H1 (cell line): ENCODE measurements around the gene NFATC1. TPM values are rescaled to one million over a fixed set of nuclear protein-coding genes. Genes with fewer than 3 reads are reported as not detected.
A peak's percentile ranks its signal among the peaks of the same experiment; 100 is the strongest.

Source experiments
- CTCF ChIA-PET: fragments of 300-600 bp; sonication (Branson Sonifier 250); formaldehyde crosslinking; loops from one replicate; lab custom pipeline; 2021; ENCODE audit not compliant: partially characterized antibody; lab: Charles Lee
- POLR2A ChIA-PET: fragments of 300-600 bp; sonication (Branson Sonifier 250); formaldehyde crosslinking; loops from one replicate; lab custom pipeline; 2021; ENCODE audit warnings: inconsistent platforms; ENCODE audit not compliant: partially characterized antibody; lab: Charles Lee
- DNase-seq, 2 experiments: peaks; one replicate each; pipeline versions ENCODE4 v3.0.0 to v3.0.0-alpha.2; 2010 to 2022; ENCODE audit warnings: low spot score in 2 of 2, low read depth in 1 of 2, mixed read lengths in 1 of 2
- FAIRE-seq: peaks from 2 replicates; lab custom pipeline; 2011; peaks lifted over from hg19 to GRCh38; lab: Jason Lieb, UNC
- H2AFZ ChIP-seq: 2 replicates; pipeline ENCODE4 v1.8.1; 2012; ENCODE audit warnings: low read length, inconsistent platforms
- H2AK5ac ChIP-seq: 2 replicates; pipeline ENCODE4 v1.6.1; 2013; ENCODE audit warnings: low read depth, low read length
- H2BK120ac ChIP-seq: replicated peaks from 2 replicates; pipeline ENCODE3; 2013; ENCODE audit warnings: low read depth, low read length, inconsistent platforms
- H2BK12ac ChIP-seq: 2 replicates; pipeline ENCODE4 v1.6.1; 2013; ENCODE audit warnings: low read depth, low read length
- H2BK15ac ChIP-seq: 2 replicates; pipeline ENCODE4 v1.6.1; 2013; ENCODE audit warnings: low read length
- H2BK20ac ChIP-seq: 2 replicates; pipeline ENCODE4 v1.6.1; 2013; ENCODE audit warnings: low read length
- H2BK5ac ChIP-seq: 2 replicates; pipeline ENCODE4 v1.6.1; 2013; ENCODE audit warnings: low read depth, low read length
- H3K14ac ChIP-seq: 2 replicates; pipeline ENCODE4 v1.6.1; 2013; ENCODE audit warnings: inconsistent platforms; ENCODE audit not compliant: insufficient read length
- H3K18ac ChIP-seq: 2 replicates; pipeline ENCODE4 v1.6.1; 2013; ENCODE audit warnings: low read length; ENCODE audit errors: extremely low read depth
- H3K23ac ChIP-seq: 2 replicates; pipeline ENCODE4 v1.6.1; 2013; ENCODE audit warnings: inconsistent platforms; ENCODE audit not compliant: insufficient read length
- H3K23me2 ChIP-seq: 2 replicates; pipeline ENCODE4 v1.6.1; 2013; ENCODE audit warnings: low read depth, low read length
- H3K27ac ChIP-seq: 2 replicates; pipeline ENCODE4 v1.6.1; 2011; ENCODE audit warnings: low read depth, low read length, inconsistent platforms
- H3K27me3 ChIP-seq, 4 experiments: replicated peaks in 1 of 4; 1 replicate in 1 of 4; 2 replicates in 3 of 4; pipeline versions ENCODE4 v1.6.1 to v1.8.1; 2011 to 2013; ENCODE audit warnings: low read length in 3 of 4, mild to moderate bottlenecking in 3 of 4, inconsistent platforms in 2 of 4, mixed read lengths in 2 of 4, moderate library complexity in 1 of 4; ENCODE audit not compliant: control insufficient read depth in 3 of 4, insufficient read depth in 3 of 4; ENCODE audit errors: extremely low read depth in 1 of 4
- H3K36me3 ChIP-seq, 4 experiments: 2 replicates each; pipeline versions ENCODE4 v1.6.1 to v1.8.1; 2011 to 2013; ENCODE audit warnings: mild to moderate bottlenecking in 4 of 4, low read length in 3 of 4, moderate library complexity in 2 of 4, control low read depth in 1 of 4, inconsistent platforms in 1 of 4; ENCODE audit not compliant: insufficient read depth in 4 of 4, control insufficient read depth in 2 of 4
- H3K4ac ChIP-seq: replicated peaks from 2 replicates; pipeline ENCODE3; 2013; ENCODE audit warnings: low read length, low read depth, mixed read lengths, inconsistent platforms; ENCODE audit not compliant: insufficient read length
- H3K4me1 ChIP-seq, 4 experiments: replicated peaks in 1 of 4; 1 replicate in 1 of 4; 2 replicates in 3 of 4; pipeline versions ENCODE4 v1.6.1 to v1.8.1; 2011 to 2013; ENCODE audit warnings: low read length in 3 of 4, inconsistent platforms in 2 of 4, mixed read lengths in 1 of 4; ENCODE audit not compliant: insufficient read depth in 4 of 4, control insufficient read depth in 3 of 4
- H3K4me2 ChIP-seq, 2 experiments: 2 replicates each; pipeline versions ENCODE4 v1.6.1 to v1.8.1; 2011 to 2013; ENCODE audit warnings: low read depth in 2 of 2, low read length in 2 of 2, control low read depth in 1 of 2, inconsistent platforms in 1 of 2, mild to moderate bottlenecking in 1 of 2; ENCODE audit not compliant: insufficient read depth in 1 of 2
- H3K4me3 ChIP-seq, 4 experiments: fragments of 200-600, 300-600 bp in 1 of 4; sonication (generic), shearing (Covaris generic), sonication (Bioruptor Twin) in 1 of 4; 2 replicates each; pipeline versions ENCODE4 v1.5.1 to v1.8.1; 2011 to 2016; ENCODE audit warnings: low read length in 4 of 4, low read depth in 3 of 4, control low read depth in 2 of 4, inconsistent platforms in 2 of 4, mild to moderate bottlenecking in 2 of 4, mixed read lengths in 1 of 4, moderate library complexity in 1 of 4; ENCODE audit not compliant: insufficient read depth in 2 of 4; ENCODE audit errors: extremely low read depth in 1 of 4
- H3K56ac ChIP-seq: replicated peaks from 2 replicates; pipeline ENCODE3; 2013; ENCODE audit warnings: low read depth, mild to moderate bottlenecking, mixed read lengths, low read length, inconsistent platforms; ENCODE audit not compliant: insufficient read length
- H3K79me1 ChIP-seq: 2 replicates; pipeline ENCODE4 v1.6.1; 2013; ENCODE audit warnings: low read depth, low read length, control low read depth
- H3K79me2 ChIP-seq, 2 experiments: 2 replicates each; pipeline versions ENCODE4 v1.6.1 to v1.8.1; 2012 to 2013; ENCODE audit warnings: low read length in 2 of 2, mild to moderate bottlenecking in 2 of 2, inconsistent platforms in 1 of 2; ENCODE audit not compliant: insufficient read depth in 2 of 2, control insufficient read depth in 1 of 2
- H3K9ac ChIP-seq, 4 experiments: replicated peaks in 1 of 4; 1 replicate in 1 of 4; 2 replicates in 3 of 4; pipeline versions ENCODE4 v1.6.1 to v1.8.1; 2011 to 2013; ENCODE audit warnings: low read depth in 3 of 4, low read length in 3 of 4, control low read depth in 2 of 4, mild to moderate bottlenecking in 2 of 4, moderate library complexity in 2 of 4, inconsistent platforms in 1 of 4; ENCODE audit errors: extremely low read depth in 1 of 4
- H3K9me3 ChIP-seq, 2 experiments: 2 replicates each; pipeline versions ENCODE4 v1.6.1 to v1.8.1; 2012 to 2013; ENCODE audit warnings: mild to moderate bottlenecking in 2 of 2, moderate library complexity in 2 of 2, control low read depth in 1 of 2, inconsistent platforms in 1 of 2, low read depth in 1 of 2, low read length in 1 of 2, mixed read lengths in 1 of 2; ENCODE audit not compliant: insufficient read depth in 2 of 2
- H4K20me1 ChIP-seq, 2 experiments: replicated peaks in 1 of 2; 2 replicates each; pipeline versions ENCODE3 to v1.8.1; 2011 to 2013; ENCODE audit warnings: inconsistent platforms in 2 of 2, low read length in 2 of 2, mild to moderate bottlenecking in 1 of 2; ENCODE audit not compliant: insufficient read depth in 2 of 2, control insufficient read depth in 1 of 2
- H4K5ac ChIP-seq: 2 replicates; pipeline ENCODE4 v1.6.1; 2013; ENCODE audit warnings: low read length, low read depth, mixed read lengths, inconsistent platforms; ENCODE audit not compliant: insufficient read length
- H4K8ac ChIP-seq: 2 replicates; pipeline ENCODE4 v1.8.0; 2013; ENCODE audit warnings: mild to moderate bottlenecking, moderate library complexity, low read length, inconsistent platforms; ENCODE audit not compliant: insufficient read depth; ENCODE audit errors: extremely low read depth
- H4K91ac ChIP-seq: replicated peaks from 2 replicates; pipeline ENCODE3; 2013; ENCODE audit warnings: low read length, mixed read lengths, inconsistent platforms; ENCODE audit not compliant: insufficient read length
- BACH1 ChIP-seq: IDR thresholded peaks from 2 replicates; pipeline ENCODE4 v1.6.1; 2012; ENCODE audit warnings: low read length, improper control_type of control experiment
- CBX8 ChIP-seq: fragments of 300-800, 300-1000 bp; sonication (generic); IDR thresholded peaks from 2 replicates; pipeline ENCODE4 v1.7.1; 2016; ENCODE audit warnings: low read depth, low read length, borderline replicate concordance
- POU5F1 ChIP-seq: IDR thresholded peaks from 2 replicates; pipeline ENCODE4 v1.6.1; 2011; ENCODE audit warnings: low read depth, mild to moderate bottlenecking, low read length, moderate library complexity
- RFX5 ChIP-seq: IDR thresholded peaks from 2 replicates; pipeline ENCODE4 v1.6.1; 2011; ENCODE audit warnings: low read depth, low read length, improper control_type of control experiment, borderline replicate concordance
- SP1 ChIP-seq: IDR thresholded peaks from 2 replicates; pipeline ENCODE4 v1.6.1; 2011; ENCODE audit warnings: low read depth, low read length
- WGBS, 2 experiments: shearing (Covaris generic) in 1 of 2; methylation state at CpG; one replicate each; pipeline versions ENCODE4 v1.1.6 to v1.1.7; 2013 to 2015; ENCODE audit warnings: low lambda C conversion rate in 2 of 2, mixed read lengths in 2 of 2, inconsistent platforms in 1 of 2, low coverage in 1 of 2, missing lambda C conversion rate in 1 of 2; ENCODE audit not compliant: insufficient replicate concordance in 2 of 2, insufficient coverage in 1 of 2, insufficient read length in 1 of 2; ENCODE audit errors: extremely low coverage in 1 of 2, missing lambda C conversion rate in 1 of 2; 5-methylcytosine and 5-hydroxymethylcytosine counted together
- polyA plus RNA-seq, 7 experiments: library from polyadenylated mRNA; depleted of rRNA in 3 of 7; stranded (reverse) in 5 of 7; unstranded in 2 of 7; fragments of >200 nt in 5 of 7; fragments of 200-250 nt in 2 of 7; gene quantifications; 1 replicate in 5 of 7; 2 replicates in 1 of 7; 4 replicates in 1 of 7; pipeline versions ENCODE4 v1.2.1 to v1.2.3, GENCODE V29; 2011 to 2013; ENCODE audit warnings: missing spikeins in 2 of 7, mixed read lengths in 2 of 7
- total RNA-seq: library from RNA; stranded (reverse); fragmentation: NEBNext Ultra II Directional; extraction: Animal tissue kit (Norgen Biotek cat#: 25700); gene quantifications from 2 replicates; pipeline ENCODE4 v1.2.1, GENCODE V29; 2021

NFATC1 gene
- total and polyA plus RNA-seq, 2 of the 8 experiments (the other 6 are each of a cell fraction or from before 2014, with no cell fraction given), result 2.0 to 6.6 TPM

DNA sequence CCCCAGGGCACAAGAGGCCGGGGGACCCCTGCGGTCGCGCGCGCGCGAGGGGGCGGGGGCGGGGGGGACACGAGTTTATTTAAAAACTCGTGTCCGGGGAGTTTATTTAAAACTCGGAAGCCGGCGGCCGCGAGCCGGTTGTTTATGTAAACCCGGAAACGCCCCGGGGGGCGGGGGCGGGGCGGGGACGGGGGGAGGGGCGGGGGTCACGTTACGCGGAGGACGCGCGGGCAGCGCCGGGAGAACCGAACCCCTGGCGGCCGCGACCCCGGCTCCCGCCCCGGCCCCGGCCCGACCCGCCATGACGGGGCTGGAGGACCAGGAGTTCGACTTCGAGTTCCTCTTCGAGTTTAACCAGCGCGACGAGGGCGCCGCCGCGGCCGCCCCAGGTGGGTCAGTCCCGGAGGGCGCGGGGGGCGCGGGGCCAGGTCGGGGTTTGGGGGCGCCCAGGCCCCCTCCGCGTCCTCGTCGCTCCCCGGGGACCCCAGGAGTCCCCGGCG, 4.4 kb downstream of the NFATC1 start:
- Histone ChIP-seq H3K27ac (no peak overlapping the region), H4K20me1 (peaks cover 2 to 4% of the 10 kb centered on the region in 2 experiments), H3K9me3 (no peaks in the 10 kb centered on the region), H2BK20ac (no peak overlapping the region), H4K91ac (no peak overlapping the region), H3K4me3 (peak overlapping the region; percentile 33 to 75 (median 50); a peak in 7 of 8 replicates), H2BK5ac (no peak overlapping the region), H4K5ac (no peak overlapping the region), H2BK12ac (no peak overlapping the region), H3K79me1 (no peaks in the 10 kb centered on the region), H3K9ac (no peak overlapping the region), H2AFZ (no peak overlapping the region), H3K27me3 (peaks cover 36 to 42% (median 38%) of the 10 kb centered on the region in 4 experiments), H3K4ac (no peak overlapping the region), H2BK15ac (no peak overlapping the region), H3K56ac (no peak overlapping the region), H3K23ac (no peak overlapping the region), H3K36me3 (no peaks in the 10 kb centered on the region; a peak in 1 of 8 replicates), H3K14ac (no peak overlapping the region), H3K23me2 (peaks cover 3% of the 10 kb centered on the region; the same call in 1 of the 2 replicates), H2BK120ac (no peak overlapping the region), H4K8ac (no peak overlapping the region; the same call in 1 of the 2 replicates), H3K4me1 (peaks cover 0 to 7% (median 4%) of the 10 kb centered on the region in 4 experiments; a peak in 5 of 7 replicates), H3K18ac (no peak overlapping the region), H3K79me2 (no peaks in the 10 kb centered on the region), H3K4me2 (peak overlapping the region; percentile 66 to 83), H2AK5ac (no peak overlapping the region)
- DNase-seq (peak in 1 of 2 experiments; percentile 58), FAIRE-seq (no peak)
- CTCF ChIA-PET, result interaction anchor here (2.5 kb wide), 1 partner anchor 20 kb away, joined by 7 read pairs; no protein-coding TSS in a partner anchor
- POLR2A ChIA-PET, result no interaction called here
- TF ChIP-seq CBX8 (no peak), RFX5 (no peak), SP1 (no peak), BACH1 (no peak), POU5F1 (no peak)
- WGBS, 2 experiments, result no CpG with 5 or more reads among the region's 71 CpGs
